HEK293T (cell line): Measurements from ENCODE around the gene LSAMP.

Source experiments
- ARNT ChIP-seq: fragments of 450-650 bp; IDR thresholded peaks from 2 replicates; pipeline ENCODE4 v1.6.1; 2017; ENCODE audit warnings: mild to moderate bottlenecking
- BHLHE40 ChIP-seq: fragments of 450-650 bp; IDR thresholded peaks from 2 replicates; pipeline ENCODE4 v1.6.1; 2016; ENCODE audit warnings: mild to moderate bottlenecking, moderate library complexity, borderline replicate concordance
- CTBP1 ChIP-seq: fragments of 450-650 bp; IDR thresholded peaks from 2 replicates; pipeline ENCODE4 v1.6.1; 2016; ENCODE audit warnings: borderline replicate concordance
- ELF4 ChIP-seq: fragments of 450-650 bp; IDR thresholded peaks from 2 replicates; pipeline ENCODE4 v1.6.1; 2017; ENCODE audit warnings: antibody characterized with exemption
- FOXA1 ChIP-seq: fragments of 450-650 bp; IDR thresholded peaks from 2 replicates; pipeline ENCODE4 v1.6.1; 2016; ENCODE audit warnings: mild to moderate bottlenecking
- FOXK2 ChIP-seq: fragments of 450-650 bp; IDR thresholded peaks from 2 replicates; pipeline ENCODE4 v1.6.1; 2016; ENCODE audit warnings: mild to moderate bottlenecking
- HDGF ChIP-seq: fragments of 450-650 bp; IDR thresholded peaks from 2 replicates; pipeline ENCODE4 v1.6.1; 2017; ENCODE audit warnings: antibody characterized with exemption, borderline replicate concordance
- NFRKB ChIP-seq: fragments of 450-650 bp; IDR thresholded peaks from 2 replicates; pipeline ENCODE4 v1.6.1; 2016; ENCODE audit warnings: mild to moderate bottlenecking, moderate library complexity
- PKNOX1 ChIP-seq: fragments of 450-650 bp; IDR thresholded peaks from 2 replicates; pipeline ENCODE4 v1.6.1; 2016
- SP1 ChIP-seq: fragments of 450-650 bp; IDR thresholded peaks from 2 replicates; pipeline ENCODE4 v1.6.1; 2017
- SUZ12 ChIP-seq: fragments of 450-650 bp; IDR thresholded peaks from 2 replicates; pipeline ENCODE4 v1.6.1; 2016; ENCODE audit warnings: mild to moderate bottlenecking
- TARDBP ChIP-seq: fragments of 450-650 bp; IDR thresholded peaks from 2 replicates; pipeline ENCODE4 v1.6.1; 2016

- TF ChIP-seq ARNT, result no peak
- no peak for TF ChIP-seq BHLHE40
- no peak for TF ChIP-seq TARDBP
- no peak for TF ChIP-seq HDGF
- no peak for TF ChIP-seq SUZ12
- TF ChIP-seq CTBP1, result no peak
- TF ChIP-seq PKNOX1, result no peak
- no peak for TF ChIP-seq SP1
- TF ChIP-seq NFRKB, result no peak
- TF ChIP-seq FOXK2, result no peak
- TF ChIP-seq ELF4, result no peak
- TF ChIP-seq FOXA1, result no peak
Measured at GRCh38 chr3:115982629-115983028, 462.7 kb downstream of the LSAMP start.
